ENCODE measurements around the gene PHACTR3.

Gene PHACTR3

DNA sequence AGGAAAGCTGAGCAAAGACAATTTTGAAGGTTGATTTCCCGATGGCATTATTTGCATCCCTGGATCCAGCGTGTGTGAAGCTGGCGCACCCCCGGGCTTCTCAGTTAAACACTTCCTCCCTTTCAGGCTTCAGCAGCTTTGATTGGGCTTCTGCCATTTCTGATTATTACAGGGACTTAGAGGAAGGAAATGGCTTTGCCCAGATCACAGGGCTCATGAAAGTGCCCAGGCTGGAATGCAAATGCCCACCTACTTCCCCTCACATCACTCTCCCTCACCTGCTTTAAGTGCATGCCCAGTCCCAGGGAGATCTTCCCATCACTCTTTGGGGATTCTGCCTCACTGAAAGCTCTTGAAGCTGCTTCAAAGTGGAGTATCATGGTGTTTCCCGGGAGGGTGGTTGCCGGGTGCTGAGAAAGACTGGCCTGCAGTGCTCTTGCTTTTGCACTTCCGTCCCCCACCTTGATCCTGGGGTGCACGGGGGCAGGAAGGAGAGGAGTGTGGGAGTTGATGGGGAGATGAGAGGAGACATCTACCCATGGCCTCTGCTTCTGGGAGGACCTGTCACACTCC is 28.3 kb downstream of the PHACTR3 start:
- no peaks in the 10 kb centered on the region for H3K36me3 ChIP-seq (ENCODE audit: insufficient read depth, low read length)
- H3K4me1 ChIP-seq (ENCODE audit: control insufficient read depth, insufficient read depth, low read length, unreplicated experiment): no peaks in the 10 kb centered on the region
- H3K27ac ChIP-seq (ENCODE audit: low read depth, low read length): no peak overlapping the region
- H3K4me3 ChIP-seq (ENCODE audit: low read depth, low read length): no peak overlapping the region
- H3K79me2 ChIP-seq (ENCODE audit: control insufficient read depth, insufficient read depth, low read length, unreplicated experiment): no peaks in the 10 kb centered on the region
- H2AFZ ChIP-seq (ENCODE audit: low read length, unreplicated experiment): no peak overlapping the region
- H3K27me3 ChIP-seq (ENCODE audit: insufficient read depth, low read length): no peaks in the 10 kb centered on the region

DNA sequence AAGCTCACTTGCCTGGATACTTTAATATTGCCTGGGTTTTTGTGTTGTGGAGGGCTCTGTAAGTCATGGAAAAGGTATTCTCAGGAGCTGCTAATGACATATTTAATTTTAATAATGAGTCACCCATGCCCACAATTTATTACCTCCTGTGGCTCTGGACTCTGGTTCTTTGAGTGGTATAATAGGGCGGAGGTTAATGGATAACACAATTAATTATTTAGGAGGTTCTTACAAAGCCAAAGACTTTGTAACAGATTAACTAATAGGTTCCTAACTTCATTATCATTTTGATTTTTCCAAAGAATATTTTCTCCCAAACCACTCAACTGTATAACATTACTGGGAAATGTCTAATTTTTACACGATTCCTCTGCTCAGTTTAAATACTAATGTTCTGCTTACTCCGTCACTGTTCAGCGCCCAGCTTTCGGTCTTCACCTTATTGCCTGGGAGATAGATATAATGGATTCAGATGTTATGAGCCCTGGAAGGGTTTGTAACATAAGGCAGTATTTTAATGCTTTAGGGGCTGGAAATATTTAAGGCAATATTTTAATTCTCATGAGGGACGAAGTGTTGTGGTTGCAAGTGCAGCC is 29.4 kb downstream of the PHACTR3 start:
- no peak overlapping the region for H3K4me3 ChIP-seq (ENCODE audit: low read depth, low read length)
- H3K79me2 ChIP-seq (ENCODE audit: control insufficient read depth, insufficient read depth, low read length, unreplicated experiment): no peaks in the 10 kb centered on the region
- H3K27me3 ChIP-seq (ENCODE audit: insufficient read depth, low read length): no peaks in the 10 kb centered on the region
- H3K4me1 ChIP-seq (ENCODE audit: control insufficient read depth, insufficient read depth, low read length, unreplicated experiment): no peaks in the 10 kb centered on the region
- no peak overlapping the region for H2AFZ ChIP-seq (ENCODE audit: low read length, unreplicated experiment)
- no peak overlapping the region for H3K27ac ChIP-seq (ENCODE audit: low read depth, low read length)
- no peaks in the 10 kb centered on the region for H3K36me3 ChIP-seq (ENCODE audit: insufficient read depth, low read length)

DNA sequence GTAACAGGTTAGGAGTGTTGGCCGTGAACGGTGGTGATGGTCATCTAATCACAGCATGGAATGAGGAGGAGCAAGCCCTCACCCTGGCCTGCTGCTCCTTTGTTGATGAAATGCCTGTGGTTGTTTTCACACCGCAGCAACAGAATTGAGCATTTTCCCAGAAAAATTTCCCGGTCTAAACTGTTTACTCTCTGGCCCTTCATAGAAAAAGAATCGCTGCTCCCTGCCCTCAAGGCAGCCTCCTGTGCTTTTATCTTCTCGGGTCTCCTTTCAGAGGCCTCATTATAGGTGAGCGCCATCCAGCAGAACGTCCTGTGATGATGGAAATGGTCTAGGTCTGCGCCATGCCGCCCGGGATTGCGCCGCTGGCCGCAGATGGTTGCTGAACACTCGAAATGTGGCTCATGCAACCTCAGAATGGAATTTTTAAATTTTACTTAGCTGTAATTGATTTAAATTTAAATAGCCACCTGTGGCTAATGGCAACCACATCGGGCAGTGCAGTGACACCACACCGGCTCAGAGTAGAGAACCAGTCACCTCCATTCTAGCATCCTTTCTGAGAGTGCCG is 30.2 kb downstream of the PHACTR3 start:
- H3K4me3 ChIP-seq (ENCODE audit: low read depth, low read length): no peak overlapping the region
- H3K27ac ChIP-seq (ENCODE audit: low read depth, low read length): no peak overlapping the region
- no peaks in the 10 kb centered on the region for H3K36me3 ChIP-seq (ENCODE audit: insufficient read depth, low read length)
- H3K79me2 ChIP-seq (ENCODE audit: control insufficient read depth, insufficient read depth, low read length, unreplicated experiment): no peaks in the 10 kb centered on the region
- no peaks in the 10 kb centered on the region for H3K4me1 ChIP-seq (ENCODE audit: control insufficient read depth, insufficient read depth, low read length, unreplicated experiment)
- no peak overlapping the region for H2AFZ ChIP-seq (ENCODE audit: low read length, unreplicated experiment)
- no peaks in the 10 kb centered on the region for H3K27me3 ChIP-seq (ENCODE audit: insufficient read depth, low read length)

DNA sequence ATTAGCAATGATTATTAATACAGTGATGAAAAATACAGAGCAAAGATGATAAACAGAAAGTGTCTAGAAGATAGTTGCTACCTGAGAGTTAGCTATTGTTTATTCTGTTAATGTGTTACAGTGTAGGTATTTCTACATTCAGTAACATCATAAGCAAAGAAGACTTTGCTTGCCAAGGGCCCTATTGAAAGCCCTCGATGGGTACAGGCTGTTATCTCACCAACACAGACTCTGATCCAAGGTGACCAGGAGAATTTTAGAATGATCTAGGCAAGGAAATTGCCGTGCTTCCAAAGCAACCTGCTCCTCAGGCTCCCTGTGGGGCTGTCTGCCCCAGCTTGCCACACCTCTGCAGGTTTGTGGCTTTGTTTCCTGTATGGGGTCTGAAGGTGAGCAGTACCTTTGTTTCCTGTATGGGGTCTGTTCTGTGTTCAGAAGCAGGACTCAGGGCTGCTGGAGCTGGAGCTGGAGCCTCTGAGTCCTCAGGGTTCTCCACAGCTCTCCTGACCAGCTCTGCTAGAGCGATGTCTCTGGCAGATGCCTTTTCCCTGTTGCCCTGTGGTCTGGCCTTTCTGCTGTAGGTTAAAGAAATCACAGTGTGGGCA is 32.5 kb downstream of the PHACTR3 start:
- Histone ChIP-seq H2AFZ (ENCODE audit: low read length, unreplicated experiment) (no peak overlapping the region), H3K79me2 (ENCODE audit: control insufficient read depth, insufficient read depth, low read length, unreplicated experiment) (no peaks in the 10 kb centered on the region), H3K4me1 (ENCODE audit: control insufficient read depth, insufficient read depth, low read length, unreplicated experiment) (no peaks in the 10 kb centered on the region), H3K4me3 (ENCODE audit: low read depth, low read length) (no peak overlapping the region), H3K27ac (ENCODE audit: low read depth, low read length) (no peak overlapping the region), H3K36me3 (ENCODE audit: insufficient read depth, low read length) (no peaks in the 10 kb centered on the region), H3K27me3 (ENCODE audit: insufficient read depth, low read length) (no peaks in the 10 kb centered on the region)

DNA sequence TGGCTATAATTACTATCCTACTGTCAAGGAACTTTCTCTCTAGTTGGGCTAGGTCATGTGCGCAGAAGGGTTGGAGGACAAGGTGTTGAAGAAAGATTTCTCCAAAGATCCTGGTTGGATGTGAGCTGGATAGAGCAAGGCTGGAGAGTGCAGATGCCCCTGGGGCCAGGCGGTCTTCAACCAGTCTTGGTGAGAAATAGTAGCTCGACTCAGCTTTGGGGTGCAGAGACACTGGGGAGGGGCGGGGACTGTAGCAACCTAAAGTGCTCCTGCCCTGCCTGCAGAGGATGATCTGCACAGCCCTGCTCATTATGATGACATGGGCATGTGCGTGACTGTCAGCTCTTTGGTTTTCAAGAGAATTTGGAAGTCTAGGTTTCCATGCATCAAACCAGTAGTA is 35.9 kb downstream of the PHACTR3 start:
- H3K4me3 ChIP-seq (ENCODE audit: low read depth, low read length): no peak overlapping the region
- H3K4me1 ChIP-seq (ENCODE audit: control insufficient read depth, insufficient read depth, low read length, unreplicated experiment): no peaks in the 10 kb centered on the region
- no peak overlapping the region for H3K27ac ChIP-seq (ENCODE audit: low read depth, low read length)
- no peaks in the 10 kb centered on the region for H3K27me3 ChIP-seq (ENCODE audit: insufficient read depth, low read length)
- no peak overlapping the region for H2AFZ ChIP-seq (ENCODE audit: low read length, unreplicated experiment)
- H3K79me2 ChIP-seq (ENCODE audit: control insufficient read depth, insufficient read depth, low read length, unreplicated experiment): no peaks in the 10 kb centered on the region
- H3K36me3 ChIP-seq (ENCODE audit: insufficient read depth, low read length): no peaks in the 10 kb centered on the region

DNA sequence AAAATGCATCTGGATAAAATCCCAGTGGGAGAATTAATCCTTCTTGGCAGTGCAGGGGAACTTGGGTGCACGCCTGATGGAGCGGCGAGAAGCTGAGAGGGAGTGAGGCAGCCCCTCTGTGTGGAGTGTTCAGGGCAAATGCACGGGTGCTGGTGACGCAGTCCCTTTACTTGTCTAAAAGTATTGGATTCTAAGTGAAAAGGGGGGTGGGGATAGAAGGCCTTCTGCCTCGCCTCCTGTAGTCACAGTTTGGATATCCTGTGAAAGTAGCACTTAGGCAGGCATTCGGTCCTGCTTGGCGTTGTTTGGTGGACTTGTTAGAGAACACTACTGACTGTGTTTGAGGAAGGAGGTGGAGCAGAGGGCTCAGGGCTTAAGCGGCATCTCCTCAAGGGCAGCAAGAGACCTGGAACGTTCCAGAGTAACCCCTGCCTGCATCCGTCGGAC is 39.3 kb downstream of the PHACTR3 start:
- Histone ChIP-seq H3K4me3 (ENCODE audit: low read depth, low read length) (no peak overlapping the region), H3K27ac (ENCODE audit: low read depth, low read length) (no peak overlapping the region), H3K4me1 (ENCODE audit: control insufficient read depth, insufficient read depth, low read length, unreplicated experiment) (no peaks in the 10 kb centered on the region), H3K79me2 (ENCODE audit: control insufficient read depth, insufficient read depth, low read length, unreplicated experiment) (no peaks in the 10 kb centered on the region), H2AFZ (ENCODE audit: low read length, unreplicated experiment) (no peak overlapping the region), H3K36me3 (ENCODE audit: insufficient read depth, low read length) (no peaks in the 10 kb centered on the region), H3K27me3 (ENCODE audit: insufficient read depth, low read length) (no peaks in the 10 kb centered on the region)

DNA sequence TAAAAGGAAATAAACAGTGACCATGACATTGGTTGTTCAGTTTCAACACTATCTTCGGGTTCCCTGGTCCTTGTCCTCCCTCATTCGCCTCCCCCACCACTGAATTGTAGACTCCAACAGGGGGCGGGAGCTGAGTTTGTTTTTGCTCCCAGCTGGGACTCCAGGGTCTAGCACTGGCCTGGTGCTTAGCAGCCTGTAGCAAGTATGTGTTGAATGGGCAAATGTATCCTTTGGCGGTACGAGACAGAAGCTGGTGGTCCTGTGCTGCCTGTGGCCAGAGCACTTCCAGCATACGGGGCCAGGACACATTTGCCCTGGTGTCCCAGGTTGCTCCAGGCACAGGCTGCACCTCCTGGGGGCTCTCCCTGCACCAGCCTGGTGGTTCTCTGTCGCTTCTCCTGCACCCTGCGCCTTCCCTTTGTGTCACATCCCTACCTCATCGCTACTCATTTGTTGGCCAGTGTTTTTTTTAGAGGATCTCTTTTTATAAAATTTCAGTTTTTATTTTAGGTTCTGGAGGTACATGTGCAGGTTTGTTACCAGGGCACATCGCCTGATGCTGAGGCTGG is 40.1 kb downstream of the PHACTR3 start:
- no peak overlapping the region for H3K27ac ChIP-seq (ENCODE audit: low read depth, low read length)
- H3K4me3 ChIP-seq (ENCODE audit: low read depth, low read length): no peak overlapping the region
- no peaks in the 10 kb centered on the region for H3K79me2 ChIP-seq (ENCODE audit: control insufficient read depth, insufficient read depth, low read length, unreplicated experiment)
- H3K4me1 ChIP-seq (ENCODE audit: control insufficient read depth, insufficient read depth, low read length, unreplicated experiment): no peaks in the 10 kb centered on the region
- H3K27me3 ChIP-seq (ENCODE audit: insufficient read depth, low read length): no peaks in the 10 kb centered on the region
- no peaks in the 10 kb centered on the region for H3K36me3 ChIP-seq (ENCODE audit: insufficient read depth, low read length)
- no peak overlapping the region for H2AFZ ChIP-seq (ENCODE audit: low read length, unreplicated experiment)

DNA sequence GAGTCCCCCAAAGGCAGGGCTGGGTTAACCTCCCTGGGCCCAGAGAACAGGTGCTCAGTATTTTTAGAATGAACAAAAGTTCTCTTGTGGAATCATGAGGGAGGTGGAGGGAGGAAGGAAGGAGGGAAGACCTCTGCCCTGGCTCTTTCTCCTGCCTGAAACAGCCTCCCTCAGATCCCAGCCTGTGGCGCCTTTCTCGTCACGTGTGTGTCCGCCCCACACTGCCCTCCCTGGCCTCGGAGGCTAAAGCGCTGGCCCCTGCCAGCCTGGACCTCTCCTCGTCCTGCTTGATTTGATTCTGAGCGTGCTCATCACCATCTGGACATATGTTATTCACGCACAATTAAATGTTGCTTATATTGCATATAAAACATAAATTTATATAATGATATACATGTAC is 40.9 kb downstream of the PHACTR3 start:
- H3K4me1 ChIP-seq (ENCODE audit: control insufficient read depth, insufficient read depth, low read length, unreplicated experiment): no peaks in the 10 kb centered on the region

DNA sequence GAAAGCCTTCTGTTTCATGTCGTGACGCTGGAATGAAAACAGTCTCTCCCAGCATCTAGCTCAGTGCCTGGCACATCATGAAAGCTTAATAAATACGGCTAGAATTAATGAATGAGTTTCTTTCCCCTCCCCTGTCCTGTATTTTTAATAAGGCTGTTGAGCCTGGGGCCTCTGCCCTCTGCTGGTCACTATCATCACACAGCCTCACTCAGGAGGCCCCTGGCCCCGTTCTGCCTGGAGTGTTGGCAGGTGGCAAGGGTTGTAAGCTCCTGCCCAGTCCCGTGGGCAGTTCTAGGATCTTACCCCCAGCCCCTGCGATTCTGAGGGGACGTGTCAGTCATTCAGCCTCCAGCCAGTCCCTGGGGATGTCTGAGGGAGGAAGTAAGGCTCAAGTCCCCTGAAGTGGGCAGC is 41.4 kb downstream of the PHACTR3 start:
- no peak overlapping the region for H2AFZ ChIP-seq (ENCODE audit: low read length, unreplicated experiment)
- no peaks in the 10 kb centered on the region for H3K36me3 ChIP-seq (ENCODE audit: insufficient read depth, low read length)
- no peak overlapping the region for H3K4me3 ChIP-seq (ENCODE audit: low read depth, low read length)
- H3K79me2 ChIP-seq (ENCODE audit: control insufficient read depth, insufficient read depth, low read length, unreplicated experiment): no peaks in the 10 kb centered on the region
- no peaks in the 10 kb centered on the region for H3K27me3 ChIP-seq (ENCODE audit: insufficient read depth, low read length)
- no peaks in the 10 kb centered on the region for H3K4me1 ChIP-seq (ENCODE audit: control insufficient read depth, insufficient read depth, low read length, unreplicated experiment)
- no peak overlapping the region for H3K27ac ChIP-seq (ENCODE audit: low read depth, low read length)

More for the DNA sequence above, 40.9 kb downstream of the PHACTR3 start:
- Histone ChIP-seq H3K27me3 (ENCODE audit: insufficient read depth, low read length) (no peaks in the 10 kb centered on the region), H3K27ac (ENCODE audit: low read depth, low read length) (no peak overlapping the region), H2AFZ (ENCODE audit: low read length, unreplicated experiment) (no peak overlapping the region), H3K4me3 (ENCODE audit: low read depth, low read length) (no peak overlapping the region), H3K36me3 (ENCODE audit: insufficient read depth, low read length) (no peaks in the 10 kb centered on the region), H3K79me2 (ENCODE audit: control insufficient read depth, insufficient read depth, low read length, unreplicated experiment) (no peaks in the 10 kb centered on the region)

DNA sequence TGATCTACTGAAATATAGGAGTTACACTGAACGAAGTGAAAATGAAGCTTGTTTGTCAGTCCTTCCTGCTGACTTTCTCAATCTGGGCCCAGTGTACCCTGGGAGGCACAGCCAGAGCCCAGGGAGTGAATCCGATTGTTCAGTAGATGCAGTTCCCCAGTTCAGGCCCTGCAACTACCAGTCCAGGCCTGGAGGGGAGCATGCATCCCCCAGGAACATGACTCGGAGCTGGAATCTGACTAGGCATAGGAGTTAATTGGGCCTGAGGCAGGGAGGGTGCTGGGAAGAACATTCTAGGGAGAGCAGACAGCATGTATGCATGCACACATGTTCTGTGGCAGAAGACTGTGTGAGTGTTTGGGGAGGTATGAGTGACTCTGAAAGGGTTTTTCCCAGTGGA is 42.1 kb downstream of the PHACTR3 start:
- no peak overlapping the region for H3K4me3 ChIP-seq (ENCODE audit: low read depth, low read length)
- H3K79me2 ChIP-seq (ENCODE audit: control insufficient read depth, insufficient read depth, low read length, unreplicated experiment): no peaks in the 10 kb centered on the region
- no peaks in the 10 kb centered on the region for H3K4me1 ChIP-seq (ENCODE audit: control insufficient read depth, insufficient read depth, low read length, unreplicated experiment)
- no peak overlapping the region for H3K27ac ChIP-seq (ENCODE audit: low read depth, low read length)
- no peaks in the 10 kb centered on the region for H3K36me3 ChIP-seq (ENCODE audit: insufficient read depth, low read length)
- H3K27me3 ChIP-seq (ENCODE audit: insufficient read depth, low read length): no peaks in the 10 kb centered on the region
- no peak overlapping the region for H2AFZ ChIP-seq (ENCODE audit: low read length, unreplicated experiment)
